WERI-Rb-1 (cell line): Measurements from ENCODE around the gene C13orf46.
A peak's percentile ranks its signal among the peaks of the same experiment; 100 is the strongest.

Experiments
- DNase-seq: peaks from one replicate; pipeline ENCODE4 v3.0.0-alpha.2; 2020
- H3K27ac ChIP-seq: fragments of 250-450 bp; sonication (Bioruptor Pico); 2 replicates; pipeline ENCODE4 v1.5.1; 2020; ENCODE audit warnings: mild to moderate bottlenecking, moderate library complexity
- H3K27me3 ChIP-seq: fragments of 250-450 bp; sonication (Bioruptor Pico); 2 replicates; pipeline ENCODE4 v1.5.1; 2021; ENCODE audit warnings: mild to moderate bottlenecking, low read depth, moderate library complexity; ENCODE audit not compliant: insufficient read depth, severe bottlenecking
- H3K36me3 ChIP-seq: fragments of 250-450 bp; sonication (Bioruptor Pico); 2 replicates; pipeline ENCODE4 v1.5.1; 2020; ENCODE audit warnings: mild to moderate bottlenecking, moderate library complexity
- H3K4me3 ChIP-seq: 2 replicates; pipeline ENCODE4 v1.5.1; 2011; ENCODE audit warnings: low read depth, mild to moderate bottlenecking, control low read depth, low read length
- H3K9me3 ChIP-seq: fragments of 250-450 bp; sonication (Bioruptor Pico); 2 replicates; pipeline ENCODE4 v1.5.1; 2021; ENCODE audit warnings: mild to moderate bottlenecking, moderate library complexity; ENCODE audit not compliant: severe bottlenecking
- TF ChIP-seq, protein P1 (sequence below): IDR thresholded peaks from 2 replicates; pipeline ENCODE4 v1.5.1; 2011; ENCODE audit warnings: low read depth, mild to moderate bottlenecking, control low read depth, inconsistent platforms, low read length

The C13orf46 gene

GRCh38 chr13:113997845-113998751 is 24.2 kb upstream of the C13orf46 start:
- H3K27ac ChIP-seq = no peak overlapping the region
- H3K9me3 ChIP-seq = no peaks in the 10 kb centered on the region
- no peak for DNase-seq
- H3K4me3 ChIP-seq = no peak overlapping the region
- H3K27me3 ChIP-seq = no peaks in the 10 kb centered on the region
- H3K36me3 ChIP-seq = peaks cover 5% of the 10 kb centered on the region
- TF ChIP-seq, protein P1, sequence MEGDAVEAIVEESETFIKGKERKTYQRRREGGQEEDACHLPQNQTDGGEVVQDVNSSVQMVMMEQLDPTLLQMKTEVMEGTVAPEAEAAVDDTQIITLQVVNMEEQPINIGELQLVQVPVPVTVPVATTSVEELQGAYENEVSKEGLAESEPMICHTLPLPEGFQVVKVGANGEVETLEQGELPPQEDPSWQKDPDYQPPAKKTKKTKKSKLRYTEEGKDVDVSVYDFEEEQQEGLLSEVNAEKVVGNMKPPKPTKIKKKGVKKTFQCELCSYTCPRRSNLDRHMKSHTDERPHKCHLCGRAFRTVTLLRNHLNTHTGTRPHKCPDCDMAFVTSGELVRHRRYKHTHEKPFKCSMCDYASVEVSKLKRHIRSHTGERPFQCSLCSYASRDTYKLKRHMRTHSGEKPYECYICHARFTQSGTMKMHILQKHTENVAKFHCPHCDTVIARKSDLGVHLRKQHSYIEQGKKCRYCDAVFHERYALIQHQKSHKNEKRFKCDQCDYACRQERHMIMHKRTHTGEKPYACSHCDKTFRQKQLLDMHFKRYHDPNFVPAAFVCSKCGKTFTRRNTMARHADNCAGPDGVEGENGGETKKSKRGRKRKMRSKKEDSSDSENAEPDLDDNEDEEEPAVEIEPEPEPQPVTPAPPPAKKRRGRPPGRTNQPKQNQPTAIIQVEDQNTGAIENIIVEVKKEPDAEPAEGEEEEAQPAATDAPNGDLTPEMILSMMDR = no peak

GRCh38 chr13:113996912-113997745 is 23.3 kb upstream of the C13orf46 start:
- no peak for DNase-seq
- TF ChIP-seq, protein P1 = no peak
- no peaks in the 10 kb centered on the region for H3K27me3 ChIP-seq
- no peak overlapping the region for H3K27ac ChIP-seq
- H3K36me3 ChIP-seq = peaks cover 5% of the 10 kb centered on the region
- H3K9me3 ChIP-seq = no peaks in the 10 kb centered on the region
- H3K4me3 ChIP-seq = no peak overlapping the region

GRCh38 chr13:113996081-113996911 is 22.4 kb upstream of the C13orf46 start:
- Histone ChIP-seq H3K27ac (no peak overlapping the region), H3K9me3 (no peaks in the 10 kb centered on the region), H3K4me3 (no peak overlapping the region), H3K27me3 (no peaks in the 10 kb centered on the region), H3K36me3 (peaks cover 5% of the 10 kb centered on the region)
- no peak for DNase-seq
- TF ChIP-seq, protein P1 = no peak

DNA sequence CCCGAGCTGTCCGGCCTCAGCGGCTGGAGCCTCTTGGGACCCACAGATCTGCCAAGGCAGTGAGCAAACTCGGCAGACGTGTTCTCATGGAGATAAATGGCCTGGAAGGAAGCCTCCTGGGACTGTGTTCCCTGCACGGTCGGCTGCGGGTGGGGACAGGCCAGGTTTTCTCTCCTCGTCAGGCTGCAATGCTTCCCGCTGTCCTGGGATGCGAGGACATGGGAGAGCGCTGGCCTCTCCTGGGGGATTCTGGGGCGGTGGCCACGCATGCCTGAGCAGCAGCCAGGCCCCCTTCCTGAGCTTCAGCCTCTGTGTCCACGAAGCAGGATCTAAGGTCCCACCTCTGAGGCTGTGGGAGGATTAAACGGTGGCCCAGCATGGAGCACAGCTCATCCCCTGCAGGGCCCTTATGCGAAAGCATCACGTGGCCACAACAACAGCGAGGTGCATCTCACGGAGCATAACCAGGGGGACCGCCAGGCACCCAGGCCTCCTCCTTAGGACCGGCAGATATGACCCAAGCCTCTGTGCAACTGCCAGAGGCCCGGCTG is 21.2 kb upstream of the C13orf46 start:
- peaks cover 11% of the 10 kb centered on the region for H3K36me3 ChIP-seq
- H3K27ac ChIP-seq = no peak overlapping the region
- H3K9me3 ChIP-seq = peaks cover 5% of the 10 kb centered on the region
- H3K4me3 ChIP-seq = no peak overlapping the region
- TF ChIP-seq, protein P1 = no peak
- no peaks in the 10 kb centered on the region for H3K27me3 ChIP-seq
- DNase-seq = peak; percentile 68

GRCh38 chr13:113992276-113993005 is 18.6 kb upstream of the C13orf46 start:
- H3K4me3 ChIP-seq = no peak overlapping the region
- no peaks in the 10 kb centered on the region for H3K27me3 ChIP-seq
- peaks cover 8% of the 10 kb centered on the region for H3K9me3 ChIP-seq
- no peak overlapping the region for H3K27ac ChIP-seq
- DNase-seq = no peak
- peaks cover 16% of the 10 kb centered on the region for H3K36me3 ChIP-seq
- TF ChIP-seq, protein P1 = no peak
